Ureter (tissue), 1 donor: Measurements from ENCODE around the gene SUN1. TPM values are rescaled to one million over a fixed set of nuclear protein-coding genes. Genes with fewer than 3 reads are reported as not detected.

ENCODE experiments used
- DNase-seq: peaks from one replicate; pipeline ENCODE4 v3.0.0-alpha.2; 2020; ENCODE audit warnings: low spot score
- total RNA-seq: library from RNA; stranded (reverse); gene quantifications from one replicate; pipeline ENCODE4 v1.2.4, GENCODE V29; 2023
- donor health status: DM: yes; HTN: yes; CAD: no.

SUN1 gene
- total RNA-seq, 1 donor from 2014 or later = 137 TPM

- DNase-seq = no peak
These were observed 57.1 kb downstream of the SUN1 start for GRCh38 chr7:889391-889790.

GRCh38 chr7:890868-891267 lies 58.6 kb downstream of the SUN1 start:
- DNase-seq = no peak

DNA sequence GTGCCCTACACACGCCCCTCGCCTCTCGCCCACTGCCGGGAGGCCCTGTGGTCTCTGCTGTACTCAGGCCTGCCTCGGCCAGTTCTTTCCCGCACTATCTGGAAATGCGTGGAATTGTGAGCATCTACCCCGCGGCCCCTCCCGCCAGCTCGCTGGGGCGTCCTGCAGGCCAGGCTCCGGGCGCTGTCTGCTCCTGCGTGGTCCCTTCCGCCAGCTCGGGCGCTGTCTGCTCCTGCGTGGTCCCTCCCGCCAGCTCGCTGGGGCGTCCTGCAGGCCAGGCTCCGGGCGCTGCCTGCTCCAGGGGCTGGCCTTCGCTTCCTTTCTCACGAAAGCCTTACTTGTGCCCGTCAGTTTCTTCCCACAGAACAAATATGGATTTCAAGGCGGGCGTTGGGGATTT lies 59.0 kb downstream of the SUN1 start:
- DNase-seq = no peak

- DNase-seq = no peak
These were observed 59.5 kb downstream of the SUN1 start for GRCh38 chr7:891805-892204.

DNA sequence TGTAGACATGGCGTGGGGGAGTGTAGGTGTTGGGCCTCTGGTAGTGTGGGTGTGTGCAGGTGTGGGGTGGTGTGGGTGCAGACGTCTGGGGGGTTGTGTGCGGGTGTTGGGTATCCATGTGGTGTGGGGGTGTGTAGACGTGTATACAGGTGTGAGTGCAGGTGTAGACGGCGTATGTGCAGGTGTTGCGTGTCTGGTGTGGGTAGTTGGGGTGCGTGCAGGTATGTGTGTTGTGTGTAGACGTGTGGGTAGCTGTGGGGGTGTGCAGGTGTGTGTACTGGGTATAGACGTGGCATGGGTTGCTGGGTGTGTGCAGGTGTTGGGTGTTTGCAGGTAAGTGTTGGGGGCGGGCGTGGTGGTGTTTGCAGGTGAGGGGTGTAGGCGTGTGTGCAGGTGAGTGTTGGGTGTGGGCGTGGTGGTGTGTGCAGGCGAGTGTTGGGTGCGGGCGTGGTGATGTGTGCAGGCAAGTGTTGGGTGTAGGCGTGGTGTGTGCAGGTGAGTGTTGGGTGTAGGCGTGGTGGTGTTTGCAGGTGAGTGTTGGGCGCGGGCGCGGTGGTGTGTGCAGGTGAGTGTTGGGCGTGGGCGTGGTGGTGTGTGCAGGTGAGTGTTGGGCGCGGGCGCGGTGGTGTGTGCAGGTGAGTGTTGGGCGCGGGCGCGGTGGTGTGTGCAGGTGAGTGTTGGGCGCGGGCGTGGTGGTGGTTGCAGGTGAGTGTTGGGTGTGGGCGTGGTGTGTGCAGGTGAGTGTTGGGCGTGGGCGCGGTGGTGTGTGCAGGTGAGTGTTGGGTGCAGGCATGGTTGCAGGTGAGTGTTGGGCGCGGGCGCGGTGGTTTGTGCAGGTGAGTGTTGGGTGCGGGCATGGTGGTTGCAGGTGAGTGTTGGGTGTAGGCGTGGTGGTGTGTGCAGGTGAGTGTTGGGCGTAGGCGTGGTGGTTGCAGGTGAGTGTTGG lies 60.6 kb downstream of the SUN1 start:
- DNase-seq = no peak

DNA sequence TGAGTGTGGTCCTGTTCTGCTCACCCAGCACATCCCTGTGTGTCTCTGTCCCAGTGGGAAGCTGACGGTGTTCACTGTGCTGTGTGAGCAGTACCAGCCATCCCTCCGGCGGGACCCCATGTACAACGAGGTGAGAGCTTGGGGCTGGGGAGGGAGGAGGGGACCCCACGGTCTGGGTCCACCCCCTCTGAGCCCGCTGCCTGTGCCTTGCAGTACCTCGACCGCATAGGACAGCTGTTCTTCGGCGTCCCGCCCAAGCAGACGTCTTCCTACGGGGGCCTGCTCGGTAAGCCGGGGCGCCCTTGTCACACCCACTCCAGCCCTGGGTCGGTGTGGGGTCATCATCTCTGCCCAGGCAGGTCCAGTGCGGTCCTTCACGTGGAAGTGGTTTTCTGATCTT lies 61.4 kb downstream of the SUN1 start:
- no peak for DNase-seq

- DNase-seq = no peak
These were observed 62.0 kb downstream of the SUN1 start for GRCh38 chr7:894164-894867.

DNA sequence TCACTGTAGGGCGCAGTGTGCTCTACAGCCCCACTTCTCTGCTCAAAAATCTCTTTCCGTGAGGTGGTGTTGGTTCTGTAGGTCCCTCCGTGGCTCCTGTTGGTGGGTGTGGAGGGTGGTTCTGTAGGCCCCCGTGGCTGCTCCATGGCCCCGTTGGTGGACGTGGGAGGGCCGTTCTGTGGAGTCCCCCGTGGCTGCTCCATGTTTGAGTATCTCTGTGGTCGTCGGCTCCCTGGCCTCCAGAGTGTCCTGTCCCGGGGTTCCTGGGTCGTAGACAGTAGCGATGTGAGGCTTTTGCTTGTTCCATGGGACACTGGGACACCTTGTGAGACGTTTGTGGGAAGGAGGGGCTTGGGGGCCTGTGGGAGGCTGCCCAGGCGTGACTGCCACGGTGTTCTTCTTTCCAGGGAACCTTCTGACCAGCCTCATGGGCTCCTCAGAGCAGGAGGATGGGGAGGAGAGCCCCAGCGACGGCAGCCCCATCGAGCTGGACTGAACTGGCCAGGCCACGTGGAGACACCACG lies 62.7 kb downstream of the SUN1 start:
- no peak for DNase-seq

GRCh38 chr7:895451-896052 lies 63.3 kb downstream of the SUN1 start:
- no peak for DNase-seq

GRCh38 chr7:896346-897075 lies 64.2 kb downstream of the SUN1 start:
- no peak for DNase-seq

DNA sequence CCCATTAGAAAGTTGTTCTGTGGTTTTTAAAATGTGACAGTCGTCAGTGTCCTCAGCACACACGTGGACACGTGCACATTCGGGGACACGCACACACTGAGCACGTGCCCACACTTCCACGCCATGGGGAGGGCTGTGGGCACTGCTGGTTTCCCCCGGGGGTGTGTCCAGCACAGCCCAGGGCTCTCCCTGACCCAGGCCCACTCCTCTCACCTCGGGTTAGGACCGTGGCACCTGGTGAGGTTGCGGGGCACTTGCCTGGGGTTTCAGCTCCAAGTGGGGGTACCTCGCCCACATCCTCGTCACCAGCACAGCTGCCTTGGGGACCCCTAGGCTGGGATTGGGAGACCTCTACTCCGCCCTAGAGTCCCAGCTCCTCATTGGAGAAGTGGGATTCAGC lies 64.8 kb downstream of the SUN1 start:
- no peak for DNase-seq

DNA sequence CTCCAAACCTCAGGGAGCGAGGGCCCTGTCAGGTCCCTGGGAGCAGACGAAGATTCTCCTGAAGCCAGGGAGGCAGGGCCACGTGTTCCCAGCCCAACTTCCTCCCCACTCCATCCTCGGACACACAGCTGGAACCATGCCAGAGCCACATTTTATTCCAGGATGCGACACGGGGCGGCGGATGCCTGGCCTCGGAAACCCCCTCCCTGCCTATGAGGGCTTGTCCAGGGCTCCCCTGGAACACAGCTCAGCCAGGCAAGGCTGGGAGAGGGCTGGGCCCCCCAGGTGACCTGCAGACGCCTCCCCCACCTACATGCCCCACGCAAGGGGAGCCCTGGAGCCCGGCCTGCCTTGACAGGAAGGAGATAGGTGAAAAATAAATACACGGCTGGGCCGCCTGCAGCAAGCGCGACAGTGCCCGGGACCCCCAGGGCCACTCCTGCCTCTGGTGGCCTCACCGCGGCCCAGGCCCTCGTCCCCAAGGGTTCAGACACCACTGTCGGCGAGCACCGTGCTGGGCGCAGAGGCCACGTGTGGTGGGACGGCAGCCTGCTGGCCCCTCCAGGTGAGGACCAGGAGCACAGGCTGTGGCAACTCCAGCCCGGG lies 65.6 kb downstream of the SUN1 start:
- DNase-seq = no peak

DNA sequence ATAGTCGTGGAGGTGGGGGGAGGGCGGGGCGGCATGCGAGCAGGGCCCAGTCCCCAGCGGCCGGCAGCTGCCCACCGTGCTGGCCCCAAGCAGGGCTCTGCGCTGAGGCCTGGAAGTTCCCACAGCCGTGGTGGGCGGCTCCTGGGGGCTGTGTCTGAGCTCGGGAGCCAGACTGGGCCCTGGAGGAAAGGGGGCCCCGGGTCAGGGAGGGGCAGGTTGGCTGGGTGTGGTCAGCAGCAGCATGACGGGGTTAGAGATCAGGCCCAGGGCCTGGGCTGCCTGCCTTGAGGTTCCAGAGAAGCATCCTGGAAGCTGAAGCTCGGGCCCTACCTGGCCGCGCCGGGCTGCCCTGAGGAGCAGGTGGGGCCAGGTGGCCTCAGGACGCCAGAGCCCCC lies 66.2 kb downstream of the SUN1 start:
- DNase-seq = no peak

GRCh38 chr7:898855-899681 lies 66.8 kb downstream of the SUN1 start:
- DNase-seq = no peak

DNA sequence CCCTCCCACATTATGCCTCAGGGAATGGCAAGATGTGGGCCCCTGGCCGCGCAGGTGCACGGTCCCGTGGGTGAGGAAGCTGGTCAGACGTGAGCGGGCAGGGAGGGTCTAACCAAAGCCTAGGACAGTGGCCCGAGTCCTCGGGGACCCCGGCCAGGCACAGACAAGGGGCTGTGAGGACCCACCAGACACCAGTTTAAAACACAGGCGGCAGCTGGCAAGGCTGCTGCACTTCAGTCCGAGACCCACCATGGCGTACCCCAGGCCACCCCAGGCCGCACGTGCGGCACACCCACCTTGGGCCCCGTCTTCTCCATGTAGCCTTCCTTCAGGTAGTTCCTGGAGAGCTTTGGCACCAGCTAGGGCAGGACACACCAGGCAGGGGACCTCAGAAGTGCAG lies 67.5 kb downstream of the SUN1 start:
- no peak for DNase-seq

- no peak for DNase-seq
These were observed 68.2 kb downstream of the SUN1 start for GRCh38 chr7:900331-901040.

- DNase-seq = no peak
These were observed 68.7 kb downstream of the SUN1 start for GRCh38 chr7:901041-901387.

- DNase-seq = peak; percentile 83
These were observed 69.3 kb downstream of the SUN1 start for GRCh38 chr7:901388-902154.

DNA sequence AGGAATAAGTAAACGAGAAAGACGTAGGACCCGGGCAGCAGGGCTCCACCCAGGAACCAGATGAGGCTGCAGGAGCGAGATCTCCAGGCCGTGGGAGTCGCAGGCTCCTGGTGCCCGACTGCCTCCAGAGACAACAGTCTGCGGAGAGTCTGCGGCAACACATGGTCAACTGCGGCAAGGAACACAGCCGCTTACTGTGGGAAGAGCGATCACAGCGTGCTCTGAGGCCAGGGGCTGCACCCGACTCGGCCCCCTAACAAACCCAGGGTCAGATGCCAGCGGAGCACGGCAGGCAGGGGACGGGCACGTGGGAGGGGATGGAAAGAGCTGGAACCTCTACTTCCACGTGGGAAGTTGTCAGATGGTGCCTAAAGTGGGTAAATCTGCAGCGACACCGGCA lies 70.7 kb downstream of the SUN1 start:
- no peak for DNase-seq
